ENCODE results near the gene ESYT2.
"Not testable (repeated sequence)": the region's sequence is repeated elsewhere in the genome, so short reads cannot be mapped to it uniquely, and the experiment has no call there.

ESYT2 gene

GRCh38 chr7:158727690-158728089, 101.6 kb downstream of the ESYT2 start:
- no peak for DNase-seq (ENCODE audit: low read depth, low spot score)

DNA sequence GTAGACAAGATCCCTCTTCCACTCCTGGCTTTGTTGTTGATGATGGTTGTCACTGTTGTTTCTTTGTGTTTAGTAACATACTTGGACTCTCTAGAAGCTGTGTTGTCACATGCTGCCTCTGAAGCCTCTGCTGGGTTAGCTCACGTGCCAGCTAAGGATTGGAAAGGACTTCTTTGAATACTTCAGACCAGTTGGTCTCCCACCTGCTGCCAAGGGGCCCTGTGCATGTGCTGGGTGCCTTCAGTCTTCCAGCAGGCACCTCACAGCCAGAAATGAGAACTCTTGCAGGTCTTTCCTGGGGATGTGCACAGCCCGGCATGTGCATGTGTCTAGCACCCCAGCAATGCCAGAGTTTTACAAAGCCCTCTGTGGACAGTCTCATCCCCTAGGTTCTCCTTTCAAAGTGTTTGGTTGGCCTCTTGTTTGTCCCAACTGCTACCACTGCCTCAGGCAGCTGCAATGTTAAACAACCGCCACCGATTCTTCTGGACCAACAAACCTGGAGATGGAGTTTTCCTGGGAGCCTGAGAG, 103.0 kb downstream of the ESYT2 start:
- DNase-seq (ENCODE audit: low read depth, low spot score), result no peak

DNA sequence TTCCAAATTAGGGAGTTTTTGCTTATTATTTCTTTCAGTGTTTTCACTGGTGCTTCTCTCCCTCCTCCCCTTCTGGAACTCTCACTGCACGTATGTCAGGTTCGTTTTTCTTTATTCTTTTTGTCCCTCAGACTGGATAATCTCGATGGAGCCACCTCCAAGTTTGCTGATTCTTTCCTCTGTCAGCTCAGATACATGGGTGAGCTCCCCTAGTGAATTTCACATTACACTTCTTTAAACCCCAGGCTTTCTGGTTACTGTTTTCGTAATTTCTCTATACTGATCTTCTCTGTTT, 103.9 kb downstream of the ESYT2 start:
- no peak for DNase-seq (ENCODE audit: low read depth, low spot score)

GRCh38 chr7:158724658-158725505, 104.4 kb downstream of the ESYT2 start:
- DNase-seq (ENCODE audit: low read depth, low spot score), result no peak

GRCh38 chr7:158723714-158724385, 105.5 kb downstream of the ESYT2 start:
- no peak for DNase-seq (ENCODE audit: low read depth, low spot score)

GRCh38 chr7:158723266-158723665, 106.0 kb downstream of the ESYT2 start:
- DNase-seq (ENCODE audit: low read depth, low spot score), result no peak

GRCh38 chr7:158722574-158723237, 106.6 kb downstream of the ESYT2 start:
- no peak for DNase-seq (ENCODE audit: low read depth, low spot score)

- no peak for DNase-seq (ENCODE audit: low read depth, low spot score)
Observed at GRCh38 chr7:158720112-158720511, 109.2 kb downstream of the ESYT2 start.

- DNase-seq (ENCODE audit: low read depth, low spot score), result no peak
Observed at GRCh38 chr7:158716802-158717201, 112.5 kb downstream of the ESYT2 start.

DNA sequence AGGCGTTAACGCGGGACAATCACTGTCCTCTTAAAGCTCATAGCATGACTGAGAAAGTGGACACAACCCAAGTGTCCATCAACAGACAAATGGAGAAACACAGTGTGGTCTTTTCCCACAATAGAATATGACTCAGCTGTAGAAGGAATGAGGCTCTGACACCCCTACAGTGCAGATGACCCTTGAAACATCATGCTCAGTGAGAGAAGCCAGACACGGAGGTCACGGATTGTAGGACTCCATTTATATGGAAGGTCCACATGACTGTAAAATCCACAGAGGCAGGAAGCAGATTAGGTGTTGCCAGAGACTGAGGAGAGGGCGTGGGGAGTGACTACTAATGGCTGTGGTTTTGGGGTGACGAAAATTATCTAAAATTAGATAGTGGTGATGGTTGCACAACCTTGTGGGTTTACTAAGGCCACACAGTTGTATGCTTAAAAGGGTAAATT, 118.6 kb downstream of the ESYT2 start:
- no peak for DNase-seq (ENCODE audit: low read depth, low spot score)

- no peak for DNase-seq (ENCODE audit: low read depth, low spot score)
Observed at GRCh38 chr7:158707610-158708009, 121.7 kb downstream of the ESYT2 start.

DNA sequence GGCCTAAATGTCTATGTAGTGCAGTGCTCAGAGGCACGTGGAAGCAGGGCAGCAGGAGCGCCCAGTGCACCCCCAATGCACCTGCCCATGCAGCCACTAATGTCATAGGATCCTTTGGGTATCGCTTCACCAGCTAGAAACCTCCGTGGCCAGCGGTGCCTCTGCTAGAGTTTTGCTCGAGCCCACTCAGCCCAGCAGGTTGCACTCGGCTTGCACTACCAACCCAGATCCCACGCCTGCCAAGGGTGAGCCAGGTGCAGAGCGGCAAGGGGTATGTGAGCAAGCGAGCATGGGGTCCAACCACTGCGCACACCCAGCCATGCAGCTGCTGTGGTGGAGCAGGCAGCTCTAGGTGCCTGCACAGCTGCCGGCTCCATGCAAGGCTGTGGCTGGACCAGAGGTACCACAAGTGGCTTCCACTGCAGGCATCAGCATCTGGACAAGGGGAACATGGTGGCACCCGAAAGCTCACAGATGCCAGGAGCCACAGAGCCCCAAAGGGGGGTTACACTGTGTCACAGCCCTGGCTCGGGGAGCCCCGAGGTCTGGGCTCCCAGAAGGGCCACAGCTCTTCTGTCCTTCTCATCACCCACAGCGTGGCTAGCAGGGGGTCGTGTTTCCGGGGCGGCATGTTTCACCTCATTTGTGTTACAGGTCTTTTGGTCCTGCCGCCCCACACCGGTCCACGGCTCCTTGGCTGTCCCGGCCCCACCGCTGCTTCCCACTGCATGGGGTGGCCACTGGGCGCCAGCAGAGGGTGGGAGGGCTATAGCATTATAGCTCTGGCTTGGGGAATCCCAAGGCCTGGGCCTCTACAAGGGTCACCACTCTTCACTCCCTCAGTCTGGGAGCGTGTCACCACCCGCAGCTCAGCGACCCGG, 122.4 kb downstream of the ESYT2 start:
- no peak for DNase-seq (ENCODE audit: low read depth, low spot score)

- no peak for DNase-seq (ENCODE audit: low read depth, low spot score)
Observed at GRCh38 chr7:158706273-158706704, 123.0 kb downstream of the ESYT2 start.

DNA sequence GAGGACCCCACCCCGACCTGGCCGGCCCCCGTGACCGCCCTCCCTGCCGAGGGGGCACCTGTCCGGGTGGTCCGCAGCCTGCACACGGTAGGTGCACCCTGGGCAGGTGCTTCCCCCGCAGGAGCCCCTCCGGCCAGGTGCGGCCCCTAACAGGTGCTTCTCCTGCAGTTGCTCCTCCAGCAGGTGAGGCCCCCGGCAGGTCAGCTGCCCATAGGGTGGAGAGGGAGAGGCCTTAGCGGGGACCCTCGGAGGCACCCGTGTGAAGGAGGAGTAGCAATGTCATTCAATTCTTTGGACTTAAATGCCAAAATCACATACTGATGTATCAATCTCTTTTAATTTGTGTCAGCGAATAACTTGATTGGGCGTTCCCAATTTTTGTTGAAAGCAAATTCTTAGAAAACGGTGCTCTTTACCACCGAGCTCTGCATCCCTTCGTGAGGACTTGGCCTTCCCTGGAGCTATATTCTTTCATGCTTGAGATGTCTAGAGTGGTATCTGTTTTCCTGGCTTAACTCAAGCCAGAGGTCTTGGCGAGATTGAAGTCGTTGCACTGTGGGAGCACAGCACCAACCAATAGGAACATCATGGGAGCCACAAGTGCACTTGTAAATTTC, 124.0 kb downstream of the ESYT2 start:
- no peak for DNase-seq (ENCODE audit: low read depth, low spot score)

GRCh38 chr7:158704524-158705233, 124.6 kb downstream of the ESYT2 start, which contains the start of gene NCAPG2:
TSS of gene NCAPG2 (minus strand) at chr7:158704804. CDS start at chr7:158701899, 2,905 bp downstream.
- peak; percentile 91 for DNase-seq (ENCODE audit: low read depth, low spot score)

DNA sequence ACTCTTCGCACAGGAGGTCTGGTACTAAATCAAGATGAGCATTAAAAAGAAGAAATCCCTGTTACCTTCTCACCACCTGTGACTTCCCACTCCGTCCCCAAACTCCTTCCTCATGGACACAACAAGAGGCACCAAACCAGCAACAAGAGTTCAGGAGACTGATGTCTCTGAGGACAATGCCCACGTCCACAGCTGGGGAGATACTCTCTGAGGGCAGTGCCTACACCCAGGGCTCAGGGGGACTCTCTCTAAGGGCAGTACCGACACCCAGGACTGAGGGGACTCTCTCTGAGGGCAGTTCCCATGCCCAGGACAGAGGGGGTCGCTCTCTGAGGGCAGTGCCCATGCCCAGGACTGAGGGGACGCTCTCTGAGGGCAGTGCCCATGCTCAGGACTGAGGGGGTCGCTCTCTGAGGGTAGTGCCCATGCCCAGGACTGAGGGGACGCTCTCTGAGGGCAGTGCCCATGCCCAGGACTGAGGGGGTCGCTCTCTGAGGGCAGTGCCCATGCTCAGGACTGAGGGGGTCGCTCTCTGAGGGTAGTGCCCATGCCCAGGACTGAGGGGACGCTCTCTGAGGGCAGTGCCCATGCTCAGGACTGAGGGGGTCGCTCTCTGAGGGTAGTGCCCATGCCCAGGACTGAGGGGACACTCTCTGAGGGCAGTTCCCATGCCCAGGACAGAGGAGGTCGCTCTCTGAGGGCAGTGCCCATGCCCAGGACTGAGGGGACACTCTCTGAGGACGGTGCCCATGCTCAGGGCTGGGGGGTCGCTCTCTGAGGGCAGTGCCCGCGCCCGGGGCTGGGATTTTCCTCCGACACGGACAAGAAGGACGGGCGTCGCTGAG, 125.4 kb downstream of the ESYT2 start:
- not testable (repeated sequence) for DNase-seq (ENCODE audit: low read depth, low spot score)

DNA sequence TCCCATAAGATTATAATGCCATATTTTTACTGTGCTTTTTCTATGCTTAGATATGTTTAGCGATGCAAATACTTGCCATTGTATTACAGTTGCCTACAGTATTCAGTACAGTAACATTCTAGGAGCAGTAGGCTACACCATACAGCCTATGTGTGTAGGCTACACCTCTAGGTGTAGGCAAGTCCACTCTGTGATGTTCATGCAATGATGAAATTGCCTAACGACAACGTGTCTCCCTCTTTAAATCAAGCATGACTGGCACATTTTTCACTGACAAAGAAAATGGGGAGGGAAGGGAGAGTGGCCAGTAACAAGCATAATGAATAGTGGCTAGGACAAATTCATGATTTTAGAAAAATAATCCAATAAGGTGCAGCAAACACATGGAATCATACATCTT, 126.4 kb downstream of the ESYT2 start:
- DNase-seq (ENCODE audit: low read depth, low spot score), result no peak

DNA sequence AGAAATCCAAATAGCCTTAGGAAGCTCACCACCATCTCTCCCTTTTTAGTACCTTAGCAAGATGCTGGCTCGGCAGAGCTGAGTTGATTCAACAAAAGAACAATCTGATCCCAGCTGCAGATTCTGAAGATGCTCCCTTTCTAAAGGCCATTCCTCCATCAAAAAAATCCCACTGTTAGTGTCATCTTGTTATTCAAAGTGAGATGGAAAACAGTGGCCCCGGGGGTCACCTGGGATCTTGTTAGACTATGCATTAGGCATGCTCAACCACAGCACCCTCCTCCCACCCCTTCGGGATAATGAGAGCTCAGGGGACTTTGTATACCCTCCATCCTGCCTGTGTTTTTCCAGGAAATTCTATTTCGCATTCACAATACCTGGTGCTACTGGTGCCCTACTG, 127.1 kb downstream of the ESYT2 start:
- no peak for DNase-seq (ENCODE audit: low read depth, low spot score)

- no peak for DNase-seq (ENCODE audit: low read depth, low spot score)
Observed at GRCh38 chr7:158700008-158700407, 129.3 kb downstream of the ESYT2 start.

All from activated naive CD8-positive, alpha-beta T cell treated with anti-CD3 and anti-CD28 coated beads, Interleukin-2, amount 50 U/mL, for 16 hours (primary cell).